Iris pigment epithelial cell (primary cell): Measurements from ENCODE around the gene WNT7A.

Experiments used
- DNase-seq: peaks from one replicate; pipeline ENCODE4 v3.0.0-alpha.2; 2011; ENCODE audit warnings: low read depth

The WNT7A gene

GRCh38 chr3:13792512-13793371, 87.1 kb downstream of the WNT7A start:
- DNase-seq = no peak

- DNase-seq = no peak
Observed at GRCh38 chr3:13792051-13792490, 87.8 kb downstream of the WNT7A start.

DNA sequence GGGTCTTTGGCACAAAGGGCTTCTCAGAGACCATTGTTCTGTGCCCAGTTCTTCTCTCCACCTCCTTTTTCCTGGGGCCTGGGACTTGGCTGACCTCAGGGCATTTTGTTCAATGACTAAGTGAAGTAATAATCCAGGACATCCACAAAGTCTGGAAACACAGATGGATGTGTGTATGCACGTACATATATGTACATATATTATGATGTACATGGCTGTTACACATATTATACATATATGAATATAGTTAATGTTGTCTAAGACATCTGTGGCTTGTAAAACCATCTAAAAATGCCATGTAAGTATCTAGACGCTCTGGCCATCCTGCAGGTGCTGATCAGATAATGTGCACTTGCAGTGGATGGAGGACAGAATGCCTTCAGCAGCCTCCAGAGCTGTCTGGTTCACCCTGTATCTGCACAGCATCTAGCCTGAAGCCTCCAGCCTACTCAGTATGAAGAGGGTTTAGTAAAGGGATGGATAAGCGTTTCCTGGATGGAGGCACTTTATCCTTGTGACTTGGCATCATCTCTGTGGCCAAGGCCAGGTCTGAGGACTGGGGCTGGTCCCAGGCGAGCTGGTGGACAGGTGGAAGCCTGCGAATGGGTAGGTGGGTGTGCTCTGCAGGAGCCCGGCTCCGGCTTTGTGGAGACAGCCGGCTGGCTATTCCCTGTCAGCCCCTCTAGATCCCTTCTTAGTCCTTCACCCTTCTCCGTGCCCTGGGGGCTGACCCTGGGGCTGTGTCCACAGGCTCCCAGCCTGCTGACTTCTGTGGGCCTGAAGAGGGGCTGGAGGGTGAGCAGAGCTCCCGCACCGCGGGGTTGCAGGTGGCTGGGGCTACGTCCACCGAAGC, 88.4 kb downstream of the WNT7A start:
- DNase-seq = no peak

DNA sequence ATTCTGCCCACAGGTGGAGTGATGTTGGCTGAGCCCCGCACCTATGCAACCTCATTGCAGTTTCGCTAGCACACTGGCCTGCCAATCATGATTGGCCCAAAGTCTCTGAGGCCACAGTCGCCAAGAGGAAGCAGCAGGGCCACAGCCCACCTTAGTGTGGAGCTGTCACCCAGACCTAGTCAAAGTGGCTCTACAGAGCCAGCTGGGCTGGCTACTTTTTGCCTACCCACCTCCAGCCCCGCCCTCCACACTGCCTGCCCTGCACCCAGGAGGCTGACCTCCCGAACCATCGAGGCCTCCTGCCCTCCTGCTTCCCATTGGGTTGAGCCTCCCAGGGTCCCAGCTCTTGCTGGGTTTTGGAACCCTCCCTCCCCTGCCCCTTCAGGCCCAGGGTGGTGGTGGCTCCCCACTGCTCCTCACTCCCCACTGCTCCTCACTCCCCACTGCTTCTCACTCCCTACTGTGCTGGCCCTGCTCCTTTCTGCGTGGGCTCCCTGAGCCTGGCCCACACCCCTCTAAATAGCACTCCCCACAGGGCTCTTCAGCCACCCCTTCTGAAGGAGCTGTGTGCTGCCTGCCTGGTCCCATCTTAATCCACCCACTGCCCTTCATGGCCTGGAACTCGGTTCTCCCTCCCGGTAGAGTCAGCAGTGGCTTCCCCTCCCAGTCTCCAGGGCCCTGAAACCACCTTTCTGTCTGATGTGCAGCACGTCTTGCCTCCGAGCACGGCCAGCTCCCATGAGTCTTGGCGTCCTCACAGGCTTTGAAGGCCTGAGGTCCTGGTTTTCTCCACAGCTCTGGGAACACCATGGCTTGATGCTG, 89.3 kb downstream of the WNT7A start:
- no peak for DNase-seq

DNA sequence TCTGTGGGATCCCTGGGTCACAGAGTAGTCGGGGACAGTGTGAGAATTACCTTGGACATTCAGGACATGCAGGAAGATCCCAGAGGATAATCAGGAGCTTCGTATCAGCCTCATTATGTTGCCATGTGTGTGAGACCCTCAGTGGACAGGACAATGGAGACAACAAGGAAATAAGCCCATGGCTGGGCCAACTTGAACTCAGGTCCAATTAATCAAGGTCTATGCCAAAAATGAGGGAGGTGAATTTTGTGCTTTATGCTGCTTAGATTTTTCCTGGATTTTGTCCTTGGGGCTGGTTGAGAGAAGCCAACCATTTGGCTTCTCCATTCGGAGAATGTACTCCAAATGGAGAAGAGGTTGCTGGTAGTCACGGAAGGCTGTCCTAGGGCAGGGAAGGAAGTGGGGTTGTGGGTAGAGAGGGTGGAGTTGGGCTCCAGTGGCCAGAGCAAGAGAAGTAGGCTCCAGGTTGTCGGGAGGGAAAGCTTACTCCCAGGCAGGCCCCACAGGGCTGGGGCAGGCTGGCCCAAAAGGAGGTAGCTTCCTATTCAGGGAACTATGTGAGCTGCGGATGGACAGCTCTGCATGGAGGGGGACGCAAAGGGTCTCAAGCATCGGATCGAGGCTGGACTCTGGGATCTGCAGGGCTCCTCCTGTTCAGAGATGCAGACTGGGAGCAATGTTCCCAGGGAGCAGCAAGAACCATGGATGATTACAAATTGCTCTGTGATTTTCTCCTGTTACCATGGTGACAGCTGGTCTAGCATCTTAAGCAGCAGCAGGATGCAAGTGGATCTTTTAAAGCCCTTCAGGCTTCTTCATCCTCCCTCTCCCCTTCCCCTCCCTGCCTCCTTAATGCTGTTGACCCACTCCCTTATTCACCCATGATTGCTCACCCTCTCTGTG, 91.1 kb downstream of the WNT7A start:
- no peak for DNase-seq

GRCh38 chr3:13787533-13788132, 92.2 kb downstream of the WNT7A start:
- DNase-seq = no peak

GRCh38 chr3:13786811-13787210, 93.1 kb downstream of the WNT7A start:
- DNase-seq = no peak

DNA sequence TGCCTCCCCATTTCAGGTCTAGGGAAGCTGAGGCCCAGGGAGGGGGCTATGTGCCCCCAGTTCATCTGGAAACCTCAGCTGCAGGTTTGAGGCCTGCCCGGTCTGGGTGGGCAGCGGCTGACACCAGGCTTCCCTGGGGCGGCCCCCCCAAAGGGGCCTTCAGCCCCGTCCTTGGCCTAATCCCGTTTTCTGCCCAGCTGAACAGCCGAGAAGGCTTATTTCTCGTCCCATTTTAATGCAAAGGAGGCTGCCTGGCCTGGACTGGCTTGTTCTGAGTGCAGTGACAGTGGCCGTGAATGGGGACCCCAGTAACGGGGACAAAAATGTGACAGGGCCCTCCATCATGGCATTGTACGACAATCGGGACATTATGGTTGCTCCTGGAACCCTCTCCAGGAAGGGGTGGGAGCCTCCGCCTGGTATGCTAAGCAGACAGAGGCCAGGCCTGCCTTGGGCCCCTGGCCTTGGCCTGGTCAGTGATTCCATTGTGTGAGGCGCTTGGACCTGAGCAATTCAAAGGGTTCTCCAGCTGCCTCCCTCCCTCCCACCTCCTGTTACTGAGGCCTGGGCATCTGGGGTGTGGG, 93.9 kb downstream of the WNT7A start:
- DNase-seq = no peak

DNA sequence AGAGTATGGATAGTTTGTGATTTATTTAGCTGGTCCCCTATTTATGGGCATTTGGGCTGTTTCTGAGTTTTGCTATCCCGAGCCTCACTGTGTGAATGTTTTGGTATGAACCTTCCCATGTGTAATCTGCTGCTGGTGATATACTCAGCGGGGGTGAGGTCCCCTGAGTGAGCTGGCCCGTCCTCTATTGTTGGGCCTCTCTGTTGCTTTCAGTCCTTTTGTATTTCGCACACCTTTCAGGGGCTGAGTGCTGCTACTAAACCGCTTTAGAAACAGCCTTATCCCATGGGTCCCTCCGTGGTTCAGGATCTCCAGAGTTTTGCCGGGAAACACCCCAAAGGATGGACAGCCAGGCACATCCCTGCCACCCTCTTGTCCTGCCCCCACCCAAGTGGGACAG, 94.5 kb downstream of the WNT7A start:
- no peak for DNase-seq

DNA sequence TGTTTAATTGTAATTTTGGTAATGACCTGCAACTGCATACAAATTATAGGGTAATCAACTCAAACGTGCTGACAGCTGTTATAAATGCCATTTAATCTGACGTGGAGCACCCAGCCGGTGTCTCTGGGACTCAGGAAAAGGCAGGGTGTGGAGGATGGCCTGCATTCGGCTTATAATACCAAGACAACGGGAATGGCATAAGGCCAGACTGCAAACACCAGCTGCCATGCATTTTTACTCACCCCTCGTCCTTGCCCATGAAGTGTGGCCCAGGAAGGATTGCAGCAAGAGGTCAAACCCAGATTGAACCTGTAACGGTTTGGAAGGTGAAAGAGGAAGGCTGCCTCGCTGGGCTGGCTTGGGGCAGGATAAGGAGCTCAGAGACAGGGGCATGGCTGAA, 96.4 kb downstream of the WNT7A start:
- DNase-seq = no peak

DNA sequence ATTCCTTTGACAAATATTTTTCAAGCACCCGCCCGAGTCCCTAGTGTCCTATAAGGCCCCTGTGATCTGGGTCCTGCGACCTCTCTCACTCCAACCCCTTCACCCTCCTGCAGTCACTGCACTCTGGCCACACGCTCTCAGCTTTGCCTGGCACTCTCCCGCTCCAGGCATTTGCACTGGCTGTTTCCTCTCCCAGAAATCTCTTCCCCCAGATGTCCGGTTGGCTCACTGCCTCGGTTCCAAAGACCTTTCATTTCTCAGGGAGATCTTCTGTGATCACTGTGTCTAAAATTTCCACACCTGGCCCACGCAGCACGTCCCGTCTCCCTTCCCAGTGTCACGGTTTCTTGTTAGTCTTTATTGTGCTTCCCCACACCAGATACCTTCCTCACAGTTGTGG, 97.4 kb downstream of the WNT7A start:
- no peak for DNase-seq

- DNase-seq = no peak
Observed at GRCh38 chr3:13781417-13781816, 98.5 kb downstream of the WNT7A start.

DNA sequence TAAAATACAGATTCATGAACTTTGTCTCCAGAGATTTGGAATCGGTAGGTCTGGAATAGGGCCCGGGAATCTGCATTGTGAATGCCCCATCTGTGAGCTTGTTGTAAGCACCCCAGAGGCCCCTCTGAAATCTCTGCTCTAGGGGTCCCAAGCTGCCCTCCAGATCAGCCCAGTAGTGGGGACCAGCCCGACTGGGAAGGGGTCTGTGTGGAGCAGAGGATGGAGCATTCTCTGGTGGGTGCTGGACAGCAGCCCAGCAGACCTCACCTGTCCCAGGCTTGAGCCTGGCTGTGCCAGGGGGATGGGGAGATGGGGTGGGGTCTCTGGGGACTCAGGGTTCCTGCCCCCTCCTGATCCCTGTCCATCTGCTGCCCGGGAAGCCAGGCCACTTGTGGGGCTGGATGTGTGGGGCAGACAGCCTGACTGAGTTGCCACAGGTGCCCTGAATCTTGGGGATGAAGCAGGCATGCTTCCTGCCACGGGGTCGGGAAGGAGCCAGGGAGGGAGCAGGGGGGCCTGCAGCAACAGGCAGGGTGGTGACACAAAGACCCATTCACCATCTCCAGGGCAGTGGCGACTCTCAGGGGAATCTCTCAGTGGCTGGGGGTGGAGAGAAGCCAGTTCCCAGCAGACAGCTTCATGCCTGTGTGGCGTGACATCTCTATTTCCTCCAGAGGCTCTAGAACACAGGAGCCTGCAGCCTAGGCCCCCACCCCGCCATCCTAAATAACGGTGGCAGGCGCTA, 99.3 kb downstream of the WNT7A start:
- no peak for DNase-seq

DNA sequence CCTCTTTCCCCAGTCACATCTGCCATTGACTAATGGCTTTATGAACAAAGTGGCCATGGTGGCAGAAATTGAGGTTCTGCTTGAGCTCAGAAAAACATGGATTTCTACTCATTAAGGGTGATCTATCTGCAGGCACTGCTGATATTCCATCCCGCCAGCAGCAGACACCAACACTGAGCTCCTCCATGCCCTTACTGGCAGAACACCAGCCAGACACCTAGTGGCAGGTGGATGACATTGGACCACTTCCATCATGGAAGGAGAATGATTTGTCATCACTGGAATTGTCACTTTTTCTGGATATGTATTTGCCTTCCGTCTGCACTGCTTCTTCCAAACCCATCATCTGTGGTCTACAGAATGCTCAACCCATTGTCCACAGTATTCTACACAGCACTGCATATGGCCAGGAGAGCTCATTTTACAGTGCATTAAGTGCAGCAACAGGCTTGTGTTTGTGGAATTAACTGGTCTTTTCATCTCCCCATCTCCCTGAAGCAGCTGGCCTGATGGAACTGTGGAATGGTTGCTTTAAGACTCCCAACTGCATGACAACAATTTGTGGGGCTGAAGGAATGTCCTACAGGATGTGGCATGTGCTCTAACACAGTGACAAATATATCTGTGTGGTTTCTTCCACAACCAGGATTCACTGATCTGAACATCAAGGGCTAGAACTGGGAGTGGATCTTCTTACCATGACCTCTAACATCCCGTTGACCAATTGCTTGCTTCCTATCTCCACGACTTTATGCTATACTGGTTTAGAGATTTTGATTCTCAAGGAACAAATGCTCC, 103.4 kb downstream of the WNT7A start:
- no peak for DNase-seq

DNA sequence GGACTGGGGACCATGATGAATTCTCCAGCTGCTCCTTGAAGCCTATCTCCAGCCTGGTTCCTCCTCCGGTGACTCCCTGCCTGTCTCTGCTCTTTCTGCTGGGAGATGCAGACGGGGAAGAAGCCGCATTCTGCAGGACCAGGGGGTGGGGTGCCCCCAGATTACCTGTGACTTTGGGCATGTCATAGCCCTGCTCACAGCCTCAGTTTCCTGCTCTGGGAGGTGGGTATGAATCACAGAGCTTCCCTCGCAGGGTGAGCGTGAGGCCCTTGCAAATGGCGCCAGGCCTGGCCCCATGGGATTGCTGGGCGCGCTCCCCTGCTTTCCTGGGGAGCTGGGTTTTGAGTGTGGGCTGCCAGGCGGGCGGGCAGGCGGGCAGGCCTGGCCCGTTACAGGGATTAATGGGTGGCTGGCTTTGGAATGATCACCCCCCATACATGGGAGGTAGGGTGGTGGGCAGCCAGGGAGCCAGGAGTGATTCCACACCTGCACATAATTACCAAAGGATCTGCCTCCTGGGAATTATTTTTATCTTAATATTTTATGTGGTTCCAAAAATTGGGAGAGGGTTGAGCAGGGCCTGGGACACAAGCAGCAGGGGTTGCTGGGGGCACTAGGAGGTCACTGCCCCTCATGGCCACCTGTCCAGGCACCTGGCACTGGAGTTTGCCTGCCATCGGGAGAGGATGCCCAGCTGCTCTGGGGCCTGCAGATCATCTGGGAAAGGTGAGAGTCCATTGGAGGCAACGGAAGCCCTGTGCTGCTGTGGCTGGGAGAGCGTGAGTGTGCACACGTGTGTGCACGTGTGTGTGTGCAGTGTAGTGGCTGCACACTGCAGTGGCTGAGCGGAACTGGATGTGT, 106.8 kb downstream of the WNT7A start:
- DNase-seq = no peak

- no peak for DNase-seq
Observed at GRCh38 chr3:13772321-13772745, 107.5 kb downstream of the WNT7A start.

DNA sequence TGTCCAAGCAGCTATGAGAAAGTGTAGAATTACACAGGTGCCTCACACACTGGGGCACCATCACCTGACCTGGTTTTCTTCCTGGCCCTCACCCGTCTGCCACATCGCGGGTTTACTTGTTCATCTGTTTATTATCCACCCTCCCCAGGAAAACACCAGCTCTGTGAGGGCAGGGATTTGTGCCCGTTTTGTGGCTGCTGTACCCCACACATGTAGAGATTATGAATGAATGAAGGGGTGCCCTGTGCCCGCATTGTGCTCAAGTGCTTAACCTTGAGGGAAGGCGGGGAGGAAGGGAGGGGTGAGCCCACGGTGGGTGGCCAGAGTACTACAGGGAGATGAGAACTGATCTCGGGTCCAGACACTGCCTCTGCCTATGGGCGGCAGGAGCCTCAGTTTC, 108.4 kb downstream of the WNT7A start:
- no peak for DNase-seq
